Loucy (cell line): ENCODE measurements around the gene CDV3.

Experiments used
- CTCF ChIP-seq: fragments of 200-600 bp; sonication (generic); conservative IDR thresholded peaks from 2 replicates; pipeline ENCODE4 v1.5.1; 2014; ENCODE audit warnings: mild to moderate bottlenecking, antibody characterized with exemption, low read length
- EZH2phosphoT487 ChIP-seq: fragments of 200-600 bp; IDR thresholded peaks from 2 replicates; pipeline ENCODE4 v1.6.1; 2018; ENCODE audit warnings: antibody characterized with exemption, mild to moderate bottlenecking, moderate library complexity, borderline replicate concordance

- no peak for TF ChIP-seq CTCF
- no peak for TF ChIP-seq EZH2phosphoT487
Measured at GRCh38 chr3:133620066-133620784, 46.7 kb downstream of the CDV3 start.
